Upper lobe of left lung (tissue), 6 donors: Measurements from ENCODE around the gene PLCB4. TPM values are rescaled to one million over a fixed set of nuclear protein-coding genes. Genes with fewer than 3 reads are reported as not detected.
A peak's percentile ranks its signal among the peaks of the same experiment; 100 is the strongest.

Source experiments
- ATAC-seq, 2 donors: fragments of 200-7000 bp; cut with Tn5 transposase; one replicate each; pipeline ENCODE4 v1.9.1; 2022; ENCODE audit warnings: mild to moderate bottlenecking in 2 of 2, moderate library complexity in 2 of 2; ENCODE audit not compliant: low FRiP score in 2 of 2
- DNase-seq, 2 donors: peaks; one replicate each; pipeline ENCODE4 v3.0.0-alpha.2; 2019 to 2020
- H3K27ac ChIP-seq, 4 donors: fragments of 200-600 bp; sonication (generic); one replicate each; pipeline ENCODE4 v1.5.1; 2016 to 2019
- H3K27me3 ChIP-seq, 4 donors: fragments of 200-600 bp; sonication (generic); one replicate each; pipeline ENCODE4 v1.5.1; 2017 to 2019
- H3K36me3 ChIP-seq, 4 donors: fragments of 200-600 bp; sonication (generic); one replicate each; pipeline ENCODE4 v1.5.1; 2016 to 2019
- H3K4me1 ChIP-seq, 4 donors: fragments of 200-600 bp; sonication (generic); one replicate each; pipeline ENCODE4 v1.5.1; 2018 to 2019
- H3K4me3 ChIP-seq, 4 donors: fragments of 200-600 bp; sonication (generic); one replicate each; pipeline ENCODE4 v1.5.1; 2017 to 2019; ENCODE audit warnings: mild to moderate bottlenecking in 2 of 4, moderate library complexity in 1 of 4
- H3K9me3 ChIP-seq, 4 donors: fragments of 200-600 bp; sonication (generic); one replicate each; pipeline ENCODE4 v1.5.1; 2018 to 2019
- EP300 ChIP-seq, 4 donors: sonication (generic); formaldehyde crosslinking; IDR thresholded peaks; one replicate each; pipeline ENCODE4 v1.5.1; 2017; ENCODE audit warnings: antibody characterized with exemption in 4 of 4, control low read depth in 2 of 4
- POLR2A ChIP-seq, 4 donors: fragments of 450-650 bp; IDR thresholded peaks; one replicate each; pipeline ENCODE4 v1.5.1; 2016 to 2017; ENCODE audit warnings: antibody characterized with exemption in 4 of 4, mild to moderate bottlenecking in 2 of 4
- POLR2AphosphoS5 ChIP-seq, 2 donors: sonication (generic); formaldehyde crosslinking; IDR thresholded peaks; one replicate each; pipeline ENCODE4 v1.5.1; 2017; ENCODE audit warnings: antibody characterized with exemption in 2 of 2
- WGBS, 2 donors: methylation state at CpG; one replicate each; pipeline ENCODE4 v1.1.5; 2017 to 2018; 5-methylcytosine and 5-hydroxymethylcytosine counted together
- total RNA-seq, 6 donors: library from RNA; depleted of rRNA in 4 of 6; stranded (reverse); fragments of >200 nt in 4 of 6; gene quantifications; one replicate each; pipeline versions ENCODE4 v1.1.0 to v1.2.1, GENCODE V29; 2016 to 2021
- TF ChIP-seq, protein P1 (sequence below), 6 experiments: fragments of 450-650 bp in 4 of 6; fragments of 200-600 bp in 2 of 6; sonication (generic) in 2 of 6; IDR thresholded peaks; one replicate each; pipeline ENCODE4 v1.5.1; 2016 to 2019; ENCODE audit warnings: antibody characterized with exemption in 6 of 6
- donor health status: DM: no; HTN: no; CAD: no; lungs with moderate emphysema.
- donor health status: DM: no; HTN: yes; CAD: no; lungs with severe emphysema.

PLCB4 gene
- total RNA-seq, 6 donors from 2014 or later, result 5.7 to 15.2 (median 8.2) TPM

DNA sequence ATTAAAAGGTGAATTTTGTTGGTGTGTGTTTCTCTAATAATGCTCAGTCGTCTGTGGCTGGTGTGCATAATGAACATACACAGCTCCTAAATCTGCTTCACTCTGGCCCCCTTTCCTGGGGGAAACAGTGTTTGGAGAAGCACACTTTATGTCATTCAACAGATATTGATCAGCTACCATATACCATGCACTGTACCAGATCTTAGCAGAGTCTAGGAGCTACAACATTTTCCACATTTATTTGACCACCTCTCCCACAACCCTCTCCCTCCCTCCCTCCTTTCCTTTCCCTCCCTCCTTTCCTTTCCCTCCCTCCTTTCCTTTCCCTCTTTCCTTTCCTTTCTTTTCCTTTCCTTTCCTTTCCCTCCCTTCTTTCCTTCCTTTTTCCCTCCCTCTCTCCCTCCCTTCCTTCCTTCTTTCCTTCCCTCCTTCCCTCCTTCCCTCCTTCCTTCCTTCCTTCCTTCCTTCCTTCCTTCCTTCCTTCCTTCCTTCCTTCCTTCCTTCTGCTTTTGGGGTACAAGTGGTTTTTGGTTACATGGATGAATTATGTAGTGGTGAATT lies 85.7 kb downstream of the PLCB4 start:
- H3K4me3 ChIP-seq, result no peak overlapping the region
- no peak for ATAC-seq
- no peaks in the 10 kb centered on the region for H3K4me1 ChIP-seq
- TF ChIP-seq EP300 (IDR thresholded peaks at IDR 0.05) (no peak), POLR2AphosphoS5 (IDR thresholded peaks at IDR 0.05) (no peak), POLR2A (IDR thresholded peaks at IDR 0.05) (no peak)
- no peak for DNase-seq
- H3K9me3 ChIP-seq, result peaks cover 0 to 7% (median 0%) of the 10 kb centered on the region in 4 donors
- no peak overlapping the region for H3K27ac ChIP-seq
- WGBS, 2 donors, result 70 to 79% methylated on average over 1 of the region's 1 CpG
- no peaks in the 10 kb centered on the region for H3K36me3 ChIP-seq
- no peaks in the 10 kb centered on the region for H3K27me3 ChIP-seq

DNA sequence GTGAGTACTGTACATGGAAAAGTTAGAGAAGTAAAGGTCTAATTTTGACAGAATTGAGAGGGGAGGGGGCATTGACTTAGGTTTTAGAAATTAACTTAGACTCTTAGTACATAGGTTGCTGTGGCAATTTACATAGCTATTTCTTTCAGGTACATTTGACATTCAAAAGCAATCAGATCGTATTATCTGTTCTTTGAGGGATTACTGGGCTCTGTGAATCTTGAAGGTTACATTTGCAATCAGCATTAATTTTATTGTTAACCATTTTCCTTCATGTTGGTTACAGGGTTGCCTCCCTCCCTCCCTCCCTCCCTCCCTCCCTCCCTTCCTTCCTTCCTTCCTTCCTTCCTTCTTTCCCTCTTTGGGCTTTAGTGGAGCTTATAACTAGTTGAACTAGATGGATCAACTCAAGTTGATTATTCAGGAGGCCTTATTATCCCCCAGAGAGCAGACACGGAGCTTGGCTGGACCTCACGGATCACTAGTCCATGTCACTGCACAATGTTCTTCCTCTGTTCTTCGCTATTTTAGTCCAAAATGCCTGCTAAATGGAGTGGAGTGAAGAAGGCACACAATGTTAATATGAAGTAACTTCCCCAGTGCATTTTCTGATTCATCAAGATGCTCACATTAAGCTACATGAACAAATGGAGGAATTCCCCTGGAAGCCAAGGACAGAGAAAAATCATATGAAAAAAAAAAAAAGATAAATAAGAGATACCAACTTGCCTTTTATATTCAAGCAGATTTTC lies 87.8 kb downstream of the PLCB4 start:
- 77 to 84% methylated on average over 4 of the region's 4 CpGs for WGBS, 2 donors
- Histone ChIP-seq H3K36me3 (no peaks in the 10 kb centered on the region), H3K27ac (no peak overlapping the region)

DNA sequence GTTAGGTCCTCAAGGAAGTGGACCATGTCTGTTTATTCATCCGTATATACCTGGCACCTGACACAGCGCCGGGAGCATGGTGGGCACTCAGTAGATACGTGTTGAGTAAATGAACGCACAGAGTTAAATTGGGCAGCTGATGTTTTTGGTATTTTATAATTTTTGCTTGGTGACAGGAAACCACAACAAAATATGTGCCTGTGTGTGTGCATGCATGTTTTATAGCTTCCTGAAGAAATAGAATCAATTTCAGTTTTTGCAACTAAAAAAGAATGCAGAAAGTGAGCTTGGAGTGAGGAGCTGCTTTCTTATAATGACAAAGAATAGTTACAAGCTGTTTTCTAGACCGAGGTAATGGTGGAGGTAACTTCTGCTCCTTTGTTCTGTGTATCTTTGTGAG lies 91.4 kb downstream of the PLCB4 start:
- ATAC-seq, result no peak
- H3K9me3 ChIP-seq, result no peaks in the 10 kb centered on the region
- no peak overlapping the region for H3K4me3 ChIP-seq
- H3K27ac ChIP-seq, result peak overlapping the region in 1 of 4 donors; percentile 19
- H3K4me1 ChIP-seq, result peaks cover 0 to 9% (median 5%) of the 10 kb centered on the region in 4 donors
- WGBS, 2 donors, result 49 to 67% methylated on average over 6 of the region's 6 CpGs
- no peaks in the 10 kb centered on the region for H3K27me3 ChIP-seq
- no peaks in the 10 kb centered on the region for H3K36me3 ChIP-seq
- TF ChIP-seq EP300 (IDR thresholded peaks at IDR 0.05) (no peak), POLR2AphosphoS5 (IDR thresholded peaks at IDR 0.05) (no peak), POLR2A (IDR thresholded peaks at IDR 0.05) (no peak)
- TF ChIP-seq, protein P1, sequence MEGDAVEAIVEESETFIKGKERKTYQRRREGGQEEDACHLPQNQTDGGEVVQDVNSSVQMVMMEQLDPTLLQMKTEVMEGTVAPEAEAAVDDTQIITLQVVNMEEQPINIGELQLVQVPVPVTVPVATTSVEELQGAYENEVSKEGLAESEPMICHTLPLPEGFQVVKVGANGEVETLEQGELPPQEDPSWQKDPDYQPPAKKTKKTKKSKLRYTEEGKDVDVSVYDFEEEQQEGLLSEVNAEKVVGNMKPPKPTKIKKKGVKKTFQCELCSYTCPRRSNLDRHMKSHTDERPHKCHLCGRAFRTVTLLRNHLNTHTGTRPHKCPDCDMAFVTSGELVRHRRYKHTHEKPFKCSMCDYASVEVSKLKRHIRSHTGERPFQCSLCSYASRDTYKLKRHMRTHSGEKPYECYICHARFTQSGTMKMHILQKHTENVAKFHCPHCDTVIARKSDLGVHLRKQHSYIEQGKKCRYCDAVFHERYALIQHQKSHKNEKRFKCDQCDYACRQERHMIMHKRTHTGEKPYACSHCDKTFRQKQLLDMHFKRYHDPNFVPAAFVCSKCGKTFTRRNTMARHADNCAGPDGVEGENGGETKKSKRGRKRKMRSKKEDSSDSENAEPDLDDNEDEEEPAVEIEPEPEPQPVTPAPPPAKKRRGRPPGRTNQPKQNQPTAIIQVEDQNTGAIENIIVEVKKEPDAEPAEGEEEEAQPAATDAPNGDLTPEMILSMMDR (IDR thresholded peaks at IDR 0.05), result no peak
- DNase-seq, result no peak

More for the DNA sequence above, 87.8 kb downstream of the PLCB4 start:
- Histone ChIP-seq H3K4me1 (peaks cover 0 to 9% (median 5%) of the 10 kb centered on the region in 4 donors), H3K27me3 (no peaks in the 10 kb centered on the region), H3K9me3 (peaks cover 0 to 6% (median 0%) of the 10 kb centered on the region in 4 donors), H3K4me3 (no peak overlapping the region)
- DNase-seq, result no peak
- no peak for ATAC-seq
- no peak for TF ChIP-seq EP300 (IDR thresholded peaks at IDR 0.05)
- no peak for TF ChIP-seq POLR2A (IDR thresholded peaks at IDR 0.05)
- TF ChIP-seq, protein P1 (IDR thresholded peaks at IDR 0.05), result no peak
- TF ChIP-seq POLR2AphosphoS5 (IDR thresholded peaks at IDR 0.05), result no peak

DNA sequence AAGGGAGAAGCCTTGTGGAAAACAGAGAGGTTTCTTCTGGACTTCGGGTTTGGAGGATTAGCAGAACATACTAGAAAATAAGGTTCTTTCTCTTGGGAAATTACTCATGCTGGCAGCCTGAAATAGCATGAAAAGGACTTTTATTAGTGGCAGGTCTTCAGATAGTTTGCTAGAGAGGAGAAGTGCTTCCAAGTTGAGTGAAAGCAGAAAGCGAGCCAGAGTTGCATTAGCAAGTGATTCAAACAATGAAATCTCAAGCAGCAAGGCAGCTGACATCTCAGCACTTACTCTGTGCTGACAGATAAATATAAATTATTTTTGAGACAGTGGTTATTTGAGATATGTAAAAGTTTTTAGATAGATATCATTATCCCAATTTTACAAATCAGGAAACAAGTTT lies 91.9 kb downstream of the PLCB4 start:
- Histone ChIP-seq H3K27ac (peak overlapping the region in 1 of 4 donors; percentile 19), H3K9me3 (no peaks in the 10 kb centered on the region), H3K27me3 (no peaks in the 10 kb centered on the region), H3K36me3 (no peaks in the 10 kb centered on the region), H3K4me3 (no peak overlapping the region), H3K4me1 (peaks cover 0 to 9% (median 5%) of the 10 kb centered on the region in 4 donors)
- ATAC-seq, result no peak
- WGBS, 2 donors, result 28 to 41% methylated on average over 2 of the region's 2 CpGs
- DNase-seq, result no peak
- TF ChIP-seq EP300 (IDR thresholded peaks at IDR 0.05), result no peak
- TF ChIP-seq, protein P1 (IDR thresholded peaks at IDR 0.05), result no peak
- TF ChIP-seq POLR2AphosphoS5 (IDR thresholded peaks at IDR 0.05), result no peak
- no peak for TF ChIP-seq POLR2A (IDR thresholded peaks at IDR 0.05)

DNA sequence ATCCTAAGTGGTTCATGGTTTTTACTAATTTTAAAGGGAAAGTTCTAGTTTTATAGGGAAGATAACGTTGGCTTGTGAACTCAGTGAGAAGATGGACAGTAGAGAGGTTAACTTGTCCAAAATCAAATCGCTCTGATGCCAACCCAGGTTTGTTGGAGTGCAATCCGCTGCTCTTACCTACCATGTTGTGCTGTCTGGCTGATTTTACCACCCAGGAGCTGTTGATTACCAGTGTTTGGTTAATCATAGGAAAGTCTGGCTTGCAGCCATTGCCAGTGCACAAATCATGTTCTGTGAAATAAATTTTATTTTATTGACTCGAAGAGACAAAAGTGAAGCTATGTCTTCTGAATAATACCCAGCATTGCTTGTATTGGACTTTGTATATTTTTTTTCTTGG lies 92.4 kb downstream of the PLCB4 start:
- Histone ChIP-seq H3K27ac (no peak overlapping the region), H3K27me3 (no peaks in the 10 kb centered on the region), H3K4me1 (peaks cover 0 to 9% (median 5%) of the 10 kb centered on the region in 4 donors), H3K4me3 (no peak overlapping the region), H3K9me3 (no peaks in the 10 kb centered on the region), H3K36me3 (no peaks in the 10 kb centered on the region)
- TF ChIP-seq POLR2A (IDR thresholded peaks at IDR 0.05) (no peak), EP300 (IDR thresholded peaks at IDR 0.05) (no peak), POLR2AphosphoS5 (IDR thresholded peaks at IDR 0.05) (no peak)
- TF ChIP-seq, protein P1 (IDR thresholded peaks at IDR 0.05), result no peak
- 66 to 68% methylated on average over 4 of the region's 4 CpGs for WGBS, 2 donors
- ATAC-seq (no peak), DNase-seq (no peak)
